ENCODE measurements around the gene SARDH.

- TF ChIP-seq POLR2A (IDR thresholded peaks at IDR 0.05) (no peak), CTCF (IDR thresholded peaks at IDR 0.05) (no peak)
These were observed 124.1 kb downstream of the SARDH start for GRCh38 chr9:133614056-133614455.

Measured in breast epithelium (tissue), 3 donors.